Liver (tissue), 9 donors: ENCODE measurements around the gene KLF16. TPM values are rescaled to one million over a fixed set of nuclear protein-coding genes. Genes with fewer than 3 reads are reported as not detected.

Source experiments
- DNase-seq: peaks from one replicate; pipeline ENCODE4 v3.0.0-alpha.2; 2017; ENCODE audit warnings: low spot score
- H3K27ac ChIP-seq, 2 donors: one replicate each; pipeline ENCODE4 v1.7.0; 2013; ENCODE audit warnings: inconsistent platforms in 2 of 2, low read length in 2 of 2, control low read depth in 1 of 2, low read depth in 1 of 2, mild to moderate bottlenecking in 1 of 2
- H3K27me3 ChIP-seq, 4 donors: one replicate each; pipeline versions ENCODE4 v1.6.1 to v1.7.0; 2013; ENCODE audit warnings: low read length in 3 of 4, inconsistent platforms in 1 of 4, mild to moderate bottlenecking in 1 of 4, moderate library complexity in 1 of 4; ENCODE audit not compliant: control insufficient read depth in 4 of 4, insufficient read depth in 4 of 4
- H3K36me3 ChIP-seq, 4 donors: one replicate each; pipeline versions ENCODE4 v1.6.1 to v1.7.0; 2013; ENCODE audit warnings: low read length in 3 of 4, mild to moderate bottlenecking in 3 of 4, low read depth in 1 of 4, moderate library complexity in 1 of 4; ENCODE audit not compliant: control insufficient read depth in 4 of 4, insufficient read depth in 3 of 4
- H3K4me1 ChIP-seq, 4 donors: one replicate each; pipeline versions ENCODE4 v1.6.1 to v1.7.0; 2013; ENCODE audit warnings: low read length in 3 of 4, mild to moderate bottlenecking in 3 of 4, moderate library complexity in 1 of 4; ENCODE audit not compliant: control insufficient read depth in 4 of 4, insufficient read depth in 4 of 4
- H3K4me3 ChIP-seq, 3 donors: one replicate each; pipeline versions ENCODE4 v1.6.1 to v1.7.0; 2013; ENCODE audit warnings: low read length in 3 of 3, control low read depth in 1 of 3, low read depth in 1 of 3, mild to moderate bottlenecking in 1 of 3
- H3K9ac ChIP-seq, 2 donors: one replicate each; pipeline ENCODE4 v1.7.0; 2013; ENCODE audit warnings: low read length in 2 of 2, mild to moderate bottlenecking in 2 of 2, moderate library complexity in 2 of 2, control low read depth in 1 of 2, low read depth in 1 of 2
- H3K9me3 ChIP-seq, 4 donors: one replicate each; pipeline versions ENCODE4 v1.6.1 to v1.7.0; 2013; ENCODE audit warnings: low read length in 3 of 4; ENCODE audit not compliant: control insufficient read depth in 4 of 4
- ATF3 ChIP-seq: IDR thresholded peaks from 2 replicates; pipeline ENCODE4 v1.6.1; 2016; ENCODE audit warnings: antibody characterized with exemption
- EGR1 ChIP-seq, 2 donors: IDR thresholded peaks; 2 replicates each; pipeline ENCODE4 v1.6.1; 2016 to 2018; ENCODE audit warnings: antibody characterized with exemption in 2 of 2, low read depth in 2 of 2
- FOXA2 ChIP-seq: IDR thresholded peaks from 2 replicates; pipeline ENCODE4 v1.6.1; 2016; ENCODE audit warnings: antibody characterized with exemption
- GABPA ChIP-seq, 2 donors: IDR thresholded peaks in 1 of 2; conservative IDR thresholded peaks in 1 of 2; 2 replicates each; pipeline ENCODE4 v1.6.1; 2016; ENCODE audit warnings: antibody characterized with exemption in 2 of 2, mild to moderate bottlenecking in 1 of 2, moderate library complexity in 1 of 2
- HNF4A ChIP-seq, 2 donors: conservative IDR thresholded peaks; 2 replicates each; pipeline ENCODE4 v1.6.1; 2016; ENCODE audit warnings: antibody characterized with exemption in 2 of 2, mild to moderate bottlenecking in 2 of 2
- HNF4G ChIP-seq: IDR thresholded peaks from 2 replicates; pipeline ENCODE4 v1.6.1; 2016; ENCODE audit warnings: antibody characterized with exemption
- MAX ChIP-seq: IDR thresholded peaks from 2 replicates; pipeline ENCODE4 v1.6.1; 2016; ENCODE audit warnings: antibody characterized with exemption
- REST ChIP-seq: IDR thresholded peaks from 2 replicates; pipeline ENCODE4 v1.6.1; 2016; ENCODE audit warnings: antibody characterized with exemption, mild to moderate bottlenecking
- RXRA ChIP-seq, 2 donors: IDR thresholded peaks; 2 replicates each; pipeline ENCODE4 v1.6.1; 2017 to 2018; ENCODE audit warnings: antibody characterized with exemption in 2 of 2, mild to moderate bottlenecking in 1 of 2
- TAF1 ChIP-seq: conservative IDR thresholded peaks from 2 replicates; pipeline ENCODE4 v1.6.1; 2016; ENCODE audit warnings: antibody characterized with exemption, mild to moderate bottlenecking
- YY1 ChIP-seq: IDR thresholded peaks from 2 replicates; pipeline ENCODE4 v1.6.1; 2016; ENCODE audit warnings: antibody characterized with exemption, mild to moderate bottlenecking
- WGBS: extraction: QIAGEN DNeasy Blood & Tissue Kit; methylation state at CpG from one replicate; pipeline ENCODE4 v1.1.7; 2013; 5-methylcytosine and 5-hydroxymethylcytosine counted together
- polyA plus RNA-seq, 2 donors: library from polyadenylated mRNA; stranded (reverse) in 1 of 2; unstranded in 1 of 2; fragments of 200-250 nt in 1 of 2; fragments of >200 nt in 1 of 2; fragmentation: Nextera tagmentation in 1 of 2; extraction: Ambion mirVana in 1 of 2; gene quantifications; one replicate each; pipeline versions ENCODE4 v1.2.1 to v1.2.3, GENCODE V29; 2013 to 2015
- total RNA-seq, 2 donors: library from RNA; depleted of rRNA; stranded (reverse); fragments of >200 nt; gene quantifications; one replicate each; pipeline ENCODE4 v1.2.3, GENCODE V29; 2014
- donor health status: healthy.
- donor health status: healthy.
- donor health status: healthy.
- donor health status: healthy.
- donor health status: healthy.

KLF16 gene
- total and polyA plus RNA-seq, 4 donors: 1.2 to 14.8 (median 6.0) TPM

GRCh38 chr19:1866693-1867348 lies 3.4 kb upstream of the KLF16 start:
- WGBS: 69% methylated on average over 8 of the region's 8 CpGs
- Histone ChIP-seq H3K4me1 (peaks cover 16 to 43% (median 29%) of the 10 kb centered on the region in 4 donors), H3K4me3 (no peak overlapping the region), H3K27ac (no peak overlapping the region), H3K9me3 (no peaks in the 10 kb centered on the region), H3K9ac (no peak overlapping the region), H3K27me3 (no peaks in the 10 kb centered on the region), H3K36me3 (no peaks in the 10 kb centered on the region)
- no peak for DNase-seq
- TF ChIP-seq HNF4A (conservative IDR thresholded peaks at IDR 0.05) (peak; percentile 52), TAF1 (no peak), GABPA (IDR thresholded peaks at IDR 0.05 in 1 of 2, conservative IDR thresholded peaks at IDR 0.05 in 1 of 2) (no peak), RXRA (IDR thresholded peaks at IDR 0.05) (peak in 1 of 2 donors; percentile 42)

GRCh38 chr19:1865172-1866010 lies 2.0 kb upstream of the KLF16 start:
- peaks cover 18 to 43% (median 30%) of the 10 kb centered on the region in 4 donors for H3K4me1 ChIP-seq
- TF ChIP-seq HNF4G (no peak), FOXA2 (no peak), EGR1 (IDR thresholded peaks at IDR 0.05; ENCODE audit: low read depth in 2 of 2) (no peak), RXRA (IDR thresholded peaks at IDR 0.05) (no peak), ATF3 (no peak), YY1 (no peak), REST (no peak), HNF4A (conservative IDR thresholded peaks at IDR 0.05) (no peak), MAX (no peak)
- H3K9ac ChIP-seq: peak overlapping the region in 1 of 2 donors; percentile 81
- WGBS: 90% methylated on average over 17 of the region's 17 CpGs
- peak overlapping the region in 1 of 3 donors; percentile 94 for H3K4me3 ChIP-seq
- no peaks in the 10 kb centered on the region for H3K9me3 ChIP-seq
- peak overlapping the region; percentile 83 to 96 for H3K27ac ChIP-seq
- no peak for DNase-seq
- H3K36me3 ChIP-seq: no peaks in the 10 kb centered on the region
- no peaks in the 10 kb centered on the region for H3K27me3 ChIP-seq
